K562 (cell line): Measurements from ENCODE around the gene GRIN2D. TPM values are rescaled to one million over a fixed set of nuclear protein-coding genes. Genes with fewer than 3 reads are reported as not detected.

Source experiments
- BRF1 ChIP-seq: IDR thresholded peaks from 3 replicates; pipeline ENCODE4 v1.6.1; 2011; ENCODE audit warnings: borderline replicate concordance, mild to moderate bottlenecking; ENCODE audit not compliant: insufficient read length; ENCODE audit errors: extremely low read depth
- C11orf30 ChIP-seq: fragments of 450-650 bp; IDR thresholded peaks from 2 replicates; pipeline ENCODE4 v1.6.1; 2016; ENCODE audit warnings: low read depth, mild to moderate bottlenecking
- EGR1 ChIP-seq: fragments of 450-650 bp; conservative IDR thresholded peaks from 2 replicates; pipeline ENCODE4 v1.6.1; 2017; ENCODE audit warnings: mild to moderate bottlenecking
- HDAC6 ChIP-seq: IDR thresholded peaks from 2 replicates; pipeline ENCODE4 v1.6.1; 2012; ENCODE audit warnings: low read depth, mild to moderate bottlenecking, control low read depth, inconsistent platforms, low read length, moderate library complexity
- MLLT1 ChIP-seq, 2 experiments: fragments of 450-650 bp; IDR thresholded peaks; 2 replicates each; pipeline ENCODE4 v1.6.1; 2016
- POLR2AphosphoS5 ChIP-seq: IDR thresholded peaks from 2 replicates; pipeline ENCODE4 v1.6.1; 2011; ENCODE audit warnings: mild to moderate bottlenecking, low read depth, low read length, moderate library complexity; ENCODE audit not compliant: control insufficient read depth, insufficient read depth
- SMAD3 ChIP-seq: fragments of 450-650 bp; formaldehyde crosslinking; conservative IDR thresholded peaks from 2 replicates; pipeline ENCODE4 v1.4.0; 2020; ENCODE audit warnings: mild to moderate bottlenecking
- USF2 ChIP-seq: sonication (generic); formaldehyde crosslinking; IDR thresholded peaks from 2 replicates; pipeline ENCODE4 v1.5.0; 2020; ENCODE audit warnings: missing genetic modification reagents
- ZBTB2 ChIP-seq: fragments of 450-650 bp; IDR thresholded peaks from 2 replicates; pipeline ENCODE4 v1.6.1; 2016; ENCODE audit warnings: antibody characterized with exemption
- ZBTB43 ChIP-seq: sonication (generic); formaldehyde crosslinking; IDR thresholded peaks from 2 replicates; pipeline ENCODE4 v1.8.0; 2023; ENCODE audit warnings: mild to moderate bottlenecking, missing genetic modification reagents
- ZNF121 ChIP-seq: sonication (generic); formaldehyde crosslinking; conservative IDR thresholded peaks from 2 replicates; pipeline ENCODE4 v1.8.0; 2022; ENCODE audit warnings: missing genetic modification reagents
- ZNF3 ChIP-seq: fragments of 250-450 bp; sonication (Bioruptor Pico); IDR thresholded peaks from 2 replicates; pipeline ENCODE4 v1.5.0; 2021; ENCODE audit warnings: mild to moderate bottlenecking, moderate library complexity
- ZNF324 ChIP-seq: fragments of 250-450 bp; sonication (Bioruptor Pico); IDR thresholded peaks from 2 replicates; pipeline ENCODE4 v1.4.0; 2020; ENCODE audit warnings: mild to moderate bottlenecking
- ZNF395 ChIP-seq: fragments of 200-800 bp; sonication (Bioruptor generic); IDR thresholded peaks from 2 replicates; pipeline ENCODE4 v1.6.1; 2017; ENCODE audit warnings: missing genetic modification characterization, missing compliant biosample characterization
- ZNF518B ChIP-seq: fragments of 250-450 bp; sonication (Bioruptor Pico); IDR thresholded peaks from 2 replicates; pipeline ENCODE4 v1.5.0; 2021; ENCODE audit warnings: mild to moderate bottlenecking, moderate library complexity
- polyA plus RNA-seq, 8 experiments: library from polyadenylated mRNA; depleted of rRNA in 4 of 8; stranded (reverse) in 5 of 8; unstranded in 3 of 8; fragments of >200 nt; fragmentation: Nextera tagmentation in 2 of 8; fragmentation: Illumina TruSeq in 1 of 8; extraction: Ambion mirVana in 2 of 8; extraction: Trizol in 1 of 8; gene quantifications; 2 replicates each; pipeline versions ENCODE4 v1.2.1 to v1.2.3, GENCODE V29; 2011 to 2014; ENCODE audit warnings: inconsistent platforms in 1 of 8, missing spikeins in 1 of 8
- total RNA-seq, 7 experiments: library from RNA; depleted of rRNA in 6 of 7; stranded (reverse); fragments of >200 nt in 6 of 7; fragmentation: Illumina TruSeq in 2 of 7; extraction: Trizol in 2 of 7; gene quantifications; 2 replicates each; pipeline versions ENCODE4 v1.2.1 to v1.2.3, GENCODE V29; 2011 to 2021; ENCODE audit warnings: low replicate concordance in 1 of 7

Gene GRIN2D
- total and polyA plus RNA-seq, 9 of the 15 experiments (the other 6 are each of a cell fraction or from before 2014, with no cell fraction given): 0.32 to 31.5 (median 1.8) TPM

- TF ChIP-seq ZNF518B (CRISPR knock-in tag): no peak
- no peak for TF ChIP-seq BRF1
- no peak for TF ChIP-seq USF2
- peak; percentile 18; the same call in 1 of the 2 replicates for TF ChIP-seq POLR2AphosphoS5
- TF ChIP-seq MLLT1 (IDR thresholded peaks at IDR 0.05): 0 out of 4 replicates have a peak, but pooled peaks of 1 of the 2 experiments have one; percentile 20
- no peak for TF ChIP-seq ZBTB2
- no peak for TF ChIP-seq ZNF3 (CRISPR knock-in tag)
- no peak; the same call in 1 of the 2 replicates for TF ChIP-seq C11orf30
- TF ChIP-seq ZNF395: no peak
- no peak for TF ChIP-seq HDAC6
- no peak for TF ChIP-seq SMAD3 (CRISPR knock-in tag)
- peak; percentile 77; the same call in 1 of the 2 replicates for TF ChIP-seq ZBTB43 (CRISPR knock-in tag)
- TF ChIP-seq EGR1: no peak
- no peak for TF ChIP-seq ZNF121 (CRISPR knock-in tag)
- TF ChIP-seq ZNF324 (CRISPR knock-in tag): no peak
Measured at GRCh38 chr19:48390188-48391099, 3.0 kb upstream of the GRIN2D start (continued).
